Neural cell (in vitro differentiated cells): Measurements from ENCODE around the gene MAIP1. TPM values are rescaled to one million over a fixed set of nuclear protein-coding genes. Genes with fewer than 3 reads are reported as not detected.

Experiments
- H2AFZ ChIP-seq: fragments of 200-600, 300-800 bp; sonication (generic), shearing (Covaris generic); 2 replicates; pipeline ENCODE4 v1.6.0; 2014; ENCODE audit warnings: low read depth, mild to moderate bottlenecking, antibody characterized with exemption, low read length, moderate library complexity
- H3F3A ChIP-seq: fragments of 200-600 bp; shearing (Covaris generic); 2 replicates; pipeline ENCODE4 v1.6.1; 2016; ENCODE audit warnings: mild to moderate bottlenecking, moderate library complexity, mixed read lengths, antibody characterized with exemption, low read length; ENCODE audit not compliant: insufficient read depth, poor library complexity, severe bottlenecking
- H3K27ac ChIP-seq: fragments of 200-600, 300-800 bp; sonication (generic), shearing (Covaris generic); 2 replicates; pipeline ENCODE4 v1.5.1; 2014; ENCODE audit warnings: mild to moderate bottlenecking, low read length, moderate library complexity
- H3K27me3 ChIP-seq: fragments of 300-800, 200-600 bp; sonication (generic), shearing (Covaris generic); 2 replicates; pipeline ENCODE4 v1.6.0; 2014; ENCODE audit warnings: mild to moderate bottlenecking, low read depth, low read length, moderate library complexity; ENCODE audit not compliant: insufficient read depth
- H3K36me3 ChIP-seq: fragments of 300-800, 200-600 bp; sonication (generic), shearing (Covaris generic); 2 replicates; pipeline ENCODE4 v1.5.1; 2014; ENCODE audit warnings: mild to moderate bottlenecking, antibody characterized with exemption, low read length, moderate library complexity; ENCODE audit not compliant: insufficient read depth
- H3K4me2 ChIP-seq: fragments of 300-800, 200-600 bp; sonication (generic), shearing (Covaris generic); 2 replicates; pipeline ENCODE4 v1.6.0; 2014; ENCODE audit warnings: mild to moderate bottlenecking, low read length
- H3K4me3 ChIP-seq: fragments of 300-800, 200-600 bp; sonication (generic), shearing (Covaris generic); 2 replicates; pipeline ENCODE4 v1.5.1; 2014; ENCODE audit warnings: mild to moderate bottlenecking, low read length, moderate library complexity
- H3K79me2 ChIP-seq: fragments of 200-600 bp; shearing (Covaris generic); replicated peaks from 2 replicates; pipeline ENCODE4 v1.6.0; 2014; ENCODE audit warnings: mild to moderate bottlenecking, low read length, moderate library complexity; ENCODE audit not compliant: insufficient read depth
- H3K9ac ChIP-seq: fragments of 300-800, 200-600 bp; sonication (generic), shearing (Covaris generic); 2 replicates; pipeline ENCODE4 v1.6.1; 2016; ENCODE audit warnings: mild to moderate bottlenecking, low read length, mixed read lengths
- H3K9me2 ChIP-seq: fragments of 200-600 bp; shearing (Covaris generic); 2 replicates; pipeline ENCODE4 v1.6.1; 2016; ENCODE audit warnings: mild to moderate bottlenecking, low read length, mixed read lengths; ENCODE audit not compliant: insufficient read depth
- H3K9me3 ChIP-seq: fragments of 200-600, 300-800 bp; sonication (generic), shearing (Covaris generic); 2 replicates; pipeline ENCODE4 v1.6.1; 2016; ENCODE audit warnings: mild to moderate bottlenecking, mixed run types, low read length, moderate library complexity, mixed read lengths
- H4K20me1 ChIP-seq: fragments of 200-600 bp; shearing (Covaris generic); 2 replicates; pipeline ENCODE4 v1.6.1; 2016; ENCODE audit warnings: mild to moderate bottlenecking, mixed run types; ENCODE audit not compliant: insufficient read depth
- EP300 ChIP-seq: fragments of 450-650 bp; conservative IDR thresholded peaks from 2 replicates; pipeline ENCODE4 v1.6.1; 2014; ENCODE audit warnings: antibody characterized with exemption, mild to moderate bottlenecking, moderate library complexity; ENCODE audit not compliant: poor library complexity, severe bottlenecking
- EZH2 ChIP-seq: fragments of 200-600, 300-800 bp; shearing (Covaris generic), sonication (generic); IDR thresholded peaks from 2 replicates; pipeline ENCODE4 v1.6.1; 2014; ENCODE audit warnings: antibody characterized with exemption, low read length, borderline replicate concordance, mild to moderate bottlenecking; ENCODE audit not compliant: insufficient read depth, poor library complexity, severe bottlenecking
- MXI1 ChIP-seq: fragments of 450-650 bp; conservative IDR thresholded peaks from 2 replicates; pipeline ENCODE4 v1.6.1; 2014; ENCODE audit warnings: antibody characterized with exemption, mild to moderate bottlenecking; ENCODE audit not compliant: poor library complexity, severe bottlenecking
- POLR2AphosphoS5 ChIP-seq: IDR thresholded peaks from 2 replicates; pipeline ENCODE4 v1.6.1; 2012
- RAD21 ChIP-seq: fragments of 450-650 bp; conservative IDR thresholded peaks from 2 replicates; pipeline ENCODE4 v1.6.1; 2014; ENCODE audit warnings: antibody characterized with exemption, mild to moderate bottlenecking, moderate library complexity
- SMC3 ChIP-seq: fragments of 450-650 bp; conservative IDR thresholded peaks from 2 replicates; pipeline ENCODE4 v1.6.1; 2014; ENCODE audit warnings: antibody characterized with exemption, mild to moderate bottlenecking, moderate library complexity; ENCODE audit not compliant: poor library complexity
- TAF1 ChIP-seq: IDR thresholded peaks from 2 replicates; pipeline ENCODE4 v1.6.1; 2012; ENCODE audit warnings: low read depth
- polyA plus RNA-seq: library from polyadenylated mRNA; depleted of rRNA; stranded (reverse); fragments of >200 nt; gene quantifications from 2 replicates; pipeline ENCODE4 v1.2.3, GENCODE V29; 2014
- TF ChIP-seq, protein P1 (sequence below): IDR thresholded peaks from 2 replicates; pipeline ENCODE4 v1.6.1; 2012; ENCODE audit warnings: borderline replicate concordance
- TF ChIP-seq, protein P2 (sequence below): fragments of 450-650 bp; IDR thresholded peaks from 2 replicates; pipeline ENCODE4 v1.5.1; 2014; ENCODE audit warnings: antibody characterized with exemption, mild to moderate bottlenecking, moderate library complexity; ENCODE audit not compliant: poor library complexity, severe bottlenecking

Gene MAIP1
- polyA plus RNA-seq, 1 donor from 2014 or later = 24.1 TPM

DNA sequence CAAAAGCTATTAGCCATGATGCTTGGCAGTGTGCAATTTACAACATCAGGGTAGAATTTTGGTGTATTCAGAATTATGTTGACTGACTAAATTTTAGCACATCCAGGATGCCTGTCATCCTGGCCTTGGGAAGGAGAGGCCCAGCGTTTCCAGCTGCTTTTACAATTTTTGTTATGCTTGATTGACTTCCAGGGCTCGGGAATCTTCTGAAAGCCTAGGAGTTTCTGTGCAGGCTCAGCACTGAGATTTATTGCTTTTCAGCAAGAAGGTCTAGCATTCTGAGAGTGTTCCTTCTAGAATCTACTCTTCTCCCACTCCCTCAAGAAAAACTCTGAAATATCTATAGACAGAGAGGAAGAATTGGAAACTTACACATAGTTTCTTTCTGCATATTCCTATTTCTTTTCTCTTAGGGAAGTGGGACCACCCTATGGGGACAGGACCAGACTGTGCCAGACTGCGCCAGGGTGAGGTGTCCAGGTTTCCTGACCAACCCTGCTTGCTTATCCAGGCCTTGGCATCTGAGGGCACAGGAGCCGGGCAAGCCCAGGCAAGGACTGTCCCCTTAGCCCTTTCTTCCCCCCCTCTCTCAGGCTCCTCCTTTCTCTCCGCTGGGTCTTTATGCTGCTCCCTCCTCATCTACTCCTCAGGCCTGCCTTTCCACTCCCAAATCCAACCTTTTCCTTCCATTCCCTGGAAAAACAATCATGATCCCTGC, 26.9 kb downstream of the MAIP1 start:
- no peaks in the 10 kb centered on the region for H3K79me2 ChIP-seq
- no peak overlapping the region for H3K4me2 ChIP-seq
- H3K4me3 ChIP-seq = no peak overlapping the region
- H2AFZ ChIP-seq = no peak overlapping the region
- H3K9me2 ChIP-seq = no peaks in the 10 kb centered on the region
- no peaks in the 10 kb centered on the region for H3K9me3 ChIP-seq
- H3K27me3 ChIP-seq = no peaks in the 10 kb centered on the region
- no peaks in the 10 kb centered on the region for H4K20me1 ChIP-seq
- no peak overlapping the region for H3K27ac ChIP-seq
- TF ChIP-seq, protein P1, sequence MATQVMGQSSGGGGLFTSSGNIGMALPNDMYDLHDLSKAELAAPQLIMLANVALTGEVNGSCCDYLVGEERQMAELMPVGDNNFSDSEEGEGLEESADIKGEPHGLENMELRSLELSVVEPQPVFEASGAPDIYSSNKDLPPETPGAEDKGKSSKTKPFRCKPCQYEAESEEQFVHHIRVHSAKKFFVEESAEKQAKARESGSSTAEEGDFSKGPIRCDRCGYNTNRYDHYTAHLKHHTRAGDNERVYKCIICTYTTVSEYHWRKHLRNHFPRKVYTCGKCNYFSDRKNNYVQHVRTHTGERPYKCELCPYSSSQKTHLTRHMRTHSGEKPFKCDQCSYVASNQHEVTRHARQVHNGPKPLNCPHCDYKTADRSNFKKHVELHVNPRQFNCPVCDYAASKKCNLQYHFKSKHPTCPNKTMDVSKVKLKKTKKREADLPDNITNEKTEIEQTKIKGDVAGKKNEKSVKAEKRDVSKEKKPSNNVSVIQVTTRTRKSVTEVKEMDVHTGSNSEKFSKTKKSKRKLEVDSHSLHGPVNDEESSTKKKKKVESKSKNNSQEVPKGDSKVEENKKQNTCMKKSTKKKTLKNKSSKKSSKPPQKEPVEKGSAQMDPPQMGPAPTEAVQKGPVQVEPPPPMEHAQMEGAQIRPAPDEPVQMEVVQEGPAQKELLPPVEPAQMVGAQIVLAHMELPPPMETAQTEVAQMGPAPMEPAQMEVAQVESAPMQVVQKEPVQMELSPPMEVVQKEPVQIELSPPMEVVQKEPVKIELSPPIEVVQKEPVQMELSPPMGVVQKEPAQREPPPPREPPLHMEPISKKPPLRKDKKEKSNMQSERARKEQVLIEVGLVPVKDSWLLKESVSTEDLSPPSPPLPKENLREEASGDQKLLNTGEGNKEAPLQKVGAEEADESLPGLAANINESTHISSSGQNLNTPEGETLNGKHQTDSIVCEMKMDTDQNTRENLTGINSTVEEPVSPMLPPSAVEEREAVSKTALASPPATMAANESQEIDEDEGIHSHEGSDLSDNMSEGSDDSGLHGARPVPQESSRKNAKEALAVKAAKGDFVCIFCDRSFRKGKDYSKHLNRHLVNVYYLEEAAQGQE = no peak
- no peaks in the 10 kb centered on the region for H3K36me3 ChIP-seq
- H3K9ac ChIP-seq = no peak overlapping the region
- no peaks in the 10 kb centered on the region for H3F3A ChIP-seq

DNA sequence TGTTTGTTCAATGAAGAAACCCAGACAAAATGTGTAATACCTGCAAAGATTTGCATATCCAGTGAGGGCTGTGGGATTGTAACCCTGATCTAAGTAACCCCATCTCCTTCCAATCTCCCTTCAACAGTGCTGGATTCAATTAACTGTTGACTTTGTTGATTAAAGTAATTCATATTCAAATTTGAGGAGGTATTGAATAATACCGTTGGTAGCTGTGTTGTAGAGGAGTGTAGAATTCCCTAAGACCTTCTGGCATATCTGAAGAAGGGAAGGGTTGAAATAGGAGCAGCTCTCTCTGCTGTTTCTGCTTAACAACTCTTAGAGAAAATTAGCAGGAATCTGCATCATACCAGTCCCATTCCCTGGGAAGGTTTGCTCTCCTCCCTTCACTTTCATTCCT, 28.2 kb downstream of the MAIP1 start:
- Histone ChIP-seq H3K9me3 (no peaks in the 10 kb centered on the region), H4K20me1 (no peaks in the 10 kb centered on the region), H3K4me3 (no peak overlapping the region), H2AFZ (no peak overlapping the region), H3K9me2 (no peaks in the 10 kb centered on the region), H3K9ac (no peak overlapping the region), H3K4me2 (no peak overlapping the region), H3F3A (no peaks in the 10 kb centered on the region), H3K27ac (no peak overlapping the region), H3K27me3 (no peaks in the 10 kb centered on the region), H3K79me2 (no peaks in the 10 kb centered on the region), H3K36me3 (no peaks in the 10 kb centered on the region)
- TF ChIP-seq POLR2AphosphoS5 (no peak), EP300 (no peak), MXI1 (no peak), EZH2 (no peak), SMC3 (no peak), TAF1 (no peak), RAD21 (no peak)
- TF ChIP-seq, protein P2, sequence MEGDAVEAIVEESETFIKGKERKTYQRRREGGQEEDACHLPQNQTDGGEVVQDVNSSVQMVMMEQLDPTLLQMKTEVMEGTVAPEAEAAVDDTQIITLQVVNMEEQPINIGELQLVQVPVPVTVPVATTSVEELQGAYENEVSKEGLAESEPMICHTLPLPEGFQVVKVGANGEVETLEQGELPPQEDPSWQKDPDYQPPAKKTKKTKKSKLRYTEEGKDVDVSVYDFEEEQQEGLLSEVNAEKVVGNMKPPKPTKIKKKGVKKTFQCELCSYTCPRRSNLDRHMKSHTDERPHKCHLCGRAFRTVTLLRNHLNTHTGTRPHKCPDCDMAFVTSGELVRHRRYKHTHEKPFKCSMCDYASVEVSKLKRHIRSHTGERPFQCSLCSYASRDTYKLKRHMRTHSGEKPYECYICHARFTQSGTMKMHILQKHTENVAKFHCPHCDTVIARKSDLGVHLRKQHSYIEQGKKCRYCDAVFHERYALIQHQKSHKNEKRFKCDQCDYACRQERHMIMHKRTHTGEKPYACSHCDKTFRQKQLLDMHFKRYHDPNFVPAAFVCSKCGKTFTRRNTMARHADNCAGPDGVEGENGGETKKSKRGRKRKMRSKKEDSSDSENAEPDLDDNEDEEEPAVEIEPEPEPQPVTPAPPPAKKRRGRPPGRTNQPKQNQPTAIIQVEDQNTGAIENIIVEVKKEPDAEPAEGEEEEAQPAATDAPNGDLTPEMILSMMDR = no peak
- TF ChIP-seq, protein P1 = no peak
